ENCODE measurements around the gene NIT1.

Gene NIT1

DNA sequence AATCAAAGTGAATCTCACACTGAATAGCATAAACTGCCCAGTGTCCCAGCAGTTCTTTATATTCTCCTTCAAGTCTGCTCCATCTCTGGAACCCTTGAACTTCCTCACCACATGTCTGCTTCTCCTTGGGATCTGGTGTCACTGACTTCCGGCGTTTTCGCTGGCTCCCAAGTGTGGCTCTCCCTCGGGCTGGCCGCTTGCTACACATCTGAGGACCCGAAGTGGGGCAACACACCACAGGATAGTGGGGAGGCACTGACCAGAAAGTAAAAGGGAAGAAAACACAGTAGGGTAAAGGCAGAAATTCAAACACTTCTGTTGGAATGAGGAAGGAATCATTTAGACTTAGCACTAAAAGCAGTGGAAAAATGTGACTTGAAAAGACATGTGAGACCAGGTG, 5.1 kb downstream of the NIT1 start:
- Histone ChIP-seq H3K4me2 (ENCODE audit: low read depth, low read length) (no peak overlapping the region), H3K27me3 (replicated peaks; ENCODE audit: insufficient read depth, low read length) (no peaks in the 10 kb centered on the region), H3K4me3 (ENCODE audit: low read length) (no peak overlapping the region), H3K9me3 (replicated peaks; ENCODE audit: insufficient read depth, low read length) (no peaks in the 10 kb centered on the region), H3K4me1 (ENCODE audit: low read length) (peaks cover 18% of the 10 kb centered on the region), H3K27ac (ENCODE audit: low read length) (no peak overlapping the region), H3K36me3 (replicated peaks; ENCODE audit: insufficient read depth, low read length) (0 out of 2 replicates have a peak, but pooled peaks cover 5% of the 10 kb centered on the region), H3K9me2 (replicated peaks; ENCODE audit: insufficient read depth, low read length) (no peaks in the 10 kb centered on the region), H4K20me1 (ENCODE audit: insufficient read depth, low read length) (no peaks in the 10 kb centered on the region), H3F3A (ENCODE audit: insufficient read depth, low read length) (0 out of 2 replicates have a peak, but pooled peaks cover 9% of the 10 kb centered on the region), H2AFZ (ENCODE audit: low read length) (no peak overlapping the region), H3K9ac (ENCODE audit: low read length) (no peak overlapping the region), H3K79me2 (ENCODE audit: low read length) (peaks cover 54% of the 10 kb centered on the region)
- TF ChIP-seq, protein P1, sequence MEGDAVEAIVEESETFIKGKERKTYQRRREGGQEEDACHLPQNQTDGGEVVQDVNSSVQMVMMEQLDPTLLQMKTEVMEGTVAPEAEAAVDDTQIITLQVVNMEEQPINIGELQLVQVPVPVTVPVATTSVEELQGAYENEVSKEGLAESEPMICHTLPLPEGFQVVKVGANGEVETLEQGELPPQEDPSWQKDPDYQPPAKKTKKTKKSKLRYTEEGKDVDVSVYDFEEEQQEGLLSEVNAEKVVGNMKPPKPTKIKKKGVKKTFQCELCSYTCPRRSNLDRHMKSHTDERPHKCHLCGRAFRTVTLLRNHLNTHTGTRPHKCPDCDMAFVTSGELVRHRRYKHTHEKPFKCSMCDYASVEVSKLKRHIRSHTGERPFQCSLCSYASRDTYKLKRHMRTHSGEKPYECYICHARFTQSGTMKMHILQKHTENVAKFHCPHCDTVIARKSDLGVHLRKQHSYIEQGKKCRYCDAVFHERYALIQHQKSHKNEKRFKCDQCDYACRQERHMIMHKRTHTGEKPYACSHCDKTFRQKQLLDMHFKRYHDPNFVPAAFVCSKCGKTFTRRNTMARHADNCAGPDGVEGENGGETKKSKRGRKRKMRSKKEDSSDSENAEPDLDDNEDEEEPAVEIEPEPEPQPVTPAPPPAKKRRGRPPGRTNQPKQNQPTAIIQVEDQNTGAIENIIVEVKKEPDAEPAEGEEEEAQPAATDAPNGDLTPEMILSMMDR (IDR thresholded peaks at IDR 0.05; ENCODE audit: low read length), result no peak
- TF ChIP-seq EZH2 (optimal IDR thresholded peaks at IDR 0.05; ENCODE audit: low read depth, low read length) (no peak), EZH2phosphoT487 (IDR thresholded peaks at IDR 0.05; ENCODE audit: low read length) (no peak)
- no peak for DNase-seq

DNA sequence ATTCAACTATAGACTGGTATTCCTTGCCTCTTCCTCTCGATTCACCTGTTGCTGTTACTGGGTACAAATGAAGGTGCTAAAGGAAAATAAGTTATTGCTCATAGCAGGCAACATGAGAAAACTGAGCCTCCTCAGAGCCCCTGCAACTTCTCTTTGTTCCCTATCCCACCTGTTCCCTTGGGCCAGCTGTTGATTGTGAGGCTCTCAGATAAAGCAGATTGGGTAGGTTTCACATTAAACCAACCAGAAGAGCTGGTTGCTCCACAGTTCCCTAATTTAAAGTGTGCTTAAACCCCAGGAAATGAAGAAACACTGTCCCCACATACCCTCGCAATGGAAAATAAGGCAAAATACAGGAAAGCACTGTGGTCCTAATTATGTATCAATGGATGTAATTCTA, 9.7 kb downstream of the NIT1 start:
- TF ChIP-seq EZH2 (optimal IDR thresholded peaks at IDR 0.05; ENCODE audit: low read depth, low read length) (no peak), EZH2phosphoT487 (IDR thresholded peaks at IDR 0.05; ENCODE audit: low read length) (no peak)
- TF ChIP-seq, protein P1 (IDR thresholded peaks at IDR 0.05; ENCODE audit: low read length), result no peak
- no peak overlapping the region for H3K4me3 ChIP-seq (ENCODE audit: low read length)
- no peak overlapping the region for H2AFZ ChIP-seq (ENCODE audit: low read length)
- no peaks in the 10 kb centered on the region for H3K36me3 ChIP-seq (replicated peaks; ENCODE audit: insufficient read depth, low read length)
- H3K4me1 ChIP-seq (ENCODE audit: low read length), result peaks cover 9% of the 10 kb centered on the region; the same call in 1 of the 2 replicates
- peaks cover 19% of the 10 kb centered on the region for H3F3A ChIP-seq (ENCODE audit: insufficient read depth, low read length)
- no peak overlapping the region for H3K4me2 ChIP-seq (ENCODE audit: low read depth, low read length)
- no peaks in the 10 kb centered on the region for H4K20me1 ChIP-seq (ENCODE audit: insufficient read depth, low read length)
- no peak overlapping the region for H3K9ac ChIP-seq (ENCODE audit: low read length)
- H3K27ac ChIP-seq (ENCODE audit: low read length), result no peak overlapping the region
- DNase-seq, result no peak
- H3K27me3 ChIP-seq (replicated peaks; ENCODE audit: insufficient read depth, low read length), result no peaks in the 10 kb centered on the region
- H3K79me2 ChIP-seq (ENCODE audit: low read length), result peaks cover 74% of the 10 kb centered on the region
- no peaks in the 10 kb centered on the region for H3K9me3 ChIP-seq (replicated peaks; ENCODE audit: insufficient read depth, low read length)
- H3K9me2 ChIP-seq (replicated peaks; ENCODE audit: insufficient read depth, low read length), result no peaks in the 10 kb centered on the region

DNA sequence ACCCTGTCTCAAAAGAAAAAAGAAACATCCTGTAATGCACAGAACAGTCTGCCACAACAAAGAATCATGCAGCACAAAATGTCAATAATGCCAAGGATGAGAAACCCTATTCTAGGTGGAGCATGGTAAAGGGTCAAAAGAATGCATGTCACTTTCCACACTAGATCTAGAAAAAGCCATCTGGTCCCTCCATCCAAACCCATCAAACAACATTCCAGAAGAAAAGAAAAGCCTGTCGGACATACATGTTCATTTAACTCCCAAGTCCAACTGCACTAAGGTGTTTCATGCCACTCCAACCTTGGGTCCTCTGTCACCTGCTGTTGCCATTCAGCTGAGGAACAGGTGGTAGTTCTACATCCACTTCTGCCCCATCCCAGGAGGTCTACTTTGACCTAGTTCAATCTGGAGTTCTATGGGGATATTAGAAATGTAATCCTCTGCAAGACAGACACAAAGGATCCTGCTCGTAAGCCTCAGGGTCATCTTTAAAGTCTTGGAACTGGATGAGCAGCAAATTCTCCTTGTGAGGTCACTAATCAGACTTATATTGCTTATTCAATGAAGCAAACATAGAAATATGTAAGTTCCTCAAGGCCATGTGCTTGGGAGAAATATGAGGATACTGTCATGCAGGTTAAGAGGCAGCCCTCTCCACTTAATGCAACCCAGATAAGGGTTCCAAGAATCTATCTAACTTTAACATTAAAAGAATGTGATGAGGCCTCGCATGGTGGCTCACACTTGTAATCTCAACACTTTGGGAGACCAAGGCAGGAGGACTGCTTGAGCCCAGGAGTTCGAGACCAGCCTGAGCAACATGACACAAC, 10.9 kb downstream of the NIT1 start:
- Histone ChIP-seq H3F3A (ENCODE audit: insufficient read depth, low read length) (peaks cover 27% of the 10 kb centered on the region), H3K4me3 (ENCODE audit: low read length) (no peak overlapping the region), H3K4me2 (ENCODE audit: low read depth, low read length) (no peak overlapping the region), H3K27ac (ENCODE audit: low read length) (no peak overlapping the region), H3K27me3 (replicated peaks; ENCODE audit: insufficient read depth, low read length) (no peaks in the 10 kb centered on the region), H3K9me3 (replicated peaks; ENCODE audit: insufficient read depth, low read length) (no peaks in the 10 kb centered on the region), H3K79me2 (ENCODE audit: low read length) (peaks cover 85% of the 10 kb centered on the region), H4K20me1 (ENCODE audit: insufficient read depth, low read length) (no peaks in the 10 kb centered on the region), H3K9me2 (replicated peaks; ENCODE audit: insufficient read depth, low read length) (no peaks in the 10 kb centered on the region), H3K36me3 (replicated peaks; ENCODE audit: insufficient read depth, low read length) (no peaks in the 10 kb centered on the region), H3K9ac (ENCODE audit: low read length) (no peak overlapping the region), H3K4me1 (ENCODE audit: low read length) (peaks cover 9% of the 10 kb centered on the region; the same call in 1 of the 2 replicates), H2AFZ (ENCODE audit: low read length) (no peak overlapping the region)
- TF ChIP-seq, protein P1 (IDR thresholded peaks at IDR 0.05; ENCODE audit: low read length), result no peak
- TF ChIP-seq EZH2phosphoT487 (IDR thresholded peaks at IDR 0.05; ENCODE audit: low read length) (no peak), EZH2 (optimal IDR thresholded peaks at IDR 0.05; ENCODE audit: low read depth, low read length) (no peak)
- DNase-seq, result no peak

Measured in MM.1S (cell line).